ENCODE data around the gene DIO2.

DIO2 gene

DNA sequence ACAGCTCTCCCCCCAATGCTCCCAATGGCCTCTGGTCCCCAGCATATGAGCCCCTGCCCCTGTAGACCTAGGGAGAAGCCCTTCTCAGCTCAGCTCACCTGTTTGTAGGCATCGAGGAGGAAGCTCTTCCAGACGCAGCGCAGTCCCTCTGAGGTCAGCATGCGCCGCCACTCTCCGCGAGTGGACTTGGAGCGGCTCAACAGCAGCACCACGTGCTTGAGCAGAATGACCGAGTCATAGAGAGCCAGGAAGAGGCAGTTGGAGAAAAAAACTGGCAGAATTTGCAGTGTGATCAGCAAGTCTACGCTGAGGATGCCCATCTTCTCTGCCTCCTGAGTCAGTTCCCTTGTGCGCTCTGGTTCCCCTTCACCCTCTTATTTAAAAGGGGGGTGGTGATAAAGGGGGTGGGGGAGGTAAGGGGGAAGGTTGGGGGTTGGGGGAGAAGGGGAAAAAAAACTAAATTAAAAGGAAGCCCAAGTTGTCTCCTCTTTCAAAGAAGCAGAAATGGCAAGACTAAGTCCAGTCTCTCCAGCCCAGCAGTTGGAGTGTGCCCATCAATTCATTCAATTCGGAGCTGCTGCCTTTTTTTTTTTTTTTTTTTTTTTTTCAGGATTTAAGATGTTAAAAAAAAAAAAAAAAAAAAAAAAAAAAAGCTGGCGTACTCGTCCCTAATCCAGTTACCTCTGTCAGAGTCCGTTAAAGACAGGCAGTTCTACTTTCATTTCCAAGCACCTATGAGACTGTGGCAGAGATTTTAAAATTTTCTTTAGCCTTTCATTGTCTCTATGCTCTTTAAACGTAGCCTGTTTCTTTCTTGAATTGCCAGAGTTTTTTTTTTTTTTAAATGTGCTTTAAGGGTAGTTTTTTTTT lies at the start of gene DIO2:
DIO2 (minus strand) TSS at position 352 of the 870 bp plus-strand sequence; CDS start at position 320, 32 bp downstream.
- Mint-ChIP-seq H3K36me3 (no peaks in the 10 kb centered on the region), H3K4me3 (no peak within 1 kb of the TSS), H3K4me1 (no peaks in the 10 kb centered on the region), H3K27me3 (no peaks in the 10 kb centered on the region), H3K9me3 (peaks cover 6% of the 10 kb centered on the region), H3K27ac (no peak within 1 kb of the TSS)
- no peak for DNase-seq (ENCODE audit: low spot score in 2 of 2)
- ATAC-seq (ENCODE audit: low read depth): no peak

DNA sequence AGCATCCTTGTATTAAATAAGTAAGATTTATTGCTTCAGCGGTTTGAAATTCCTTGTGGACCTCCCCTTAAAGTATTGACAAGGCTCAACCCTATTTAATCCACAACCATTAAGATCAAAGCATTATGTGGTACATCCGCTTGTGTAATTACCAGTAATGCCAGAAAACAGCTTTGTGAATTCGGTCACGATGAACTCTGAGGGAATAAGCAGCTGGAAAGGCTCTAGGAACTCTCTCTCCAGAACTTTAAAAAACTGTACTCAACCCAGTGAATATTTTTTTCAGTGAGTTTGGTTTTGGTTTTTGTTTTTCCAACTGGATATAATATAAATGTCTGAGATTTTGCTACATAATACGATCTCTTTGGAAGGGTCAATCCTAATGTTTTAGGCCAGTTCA lies 49.3 kb upstream of the DIO2 start:
- Mint-ChIP-seq H3K9me3 (peaks cover 4% of the 10 kb centered on the region), H3K27ac (no peak overlapping the region), H3K4me1 (no peaks in the 10 kb centered on the region), H3K36me3 (no peaks in the 10 kb centered on the region), H3K4me3 (no peak overlapping the region), H3K27me3 (no peaks in the 10 kb centered on the region)
- ATAC-seq (ENCODE audit: low read depth) (no peak), DNase-seq (ENCODE audit: low spot score in 2 of 2) (no peak)

DNA sequence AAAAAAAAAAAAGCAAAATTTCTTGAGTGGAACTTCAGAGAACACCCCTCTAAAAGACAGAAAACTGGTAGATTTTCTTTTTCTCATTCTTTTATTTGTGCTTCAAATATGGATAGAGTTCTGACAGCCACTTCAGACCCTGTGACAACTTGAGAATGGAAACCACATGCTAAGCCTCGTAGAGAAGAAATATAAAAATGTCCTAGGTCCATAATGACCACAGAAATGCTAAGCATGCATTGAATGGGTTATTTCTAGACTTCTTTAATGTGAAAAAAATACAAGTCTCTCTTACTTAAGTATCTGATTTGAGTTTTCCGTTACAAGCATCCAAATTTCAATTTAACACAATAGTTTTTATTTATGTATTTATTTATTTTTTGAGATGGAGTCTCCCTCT lies 28.3 kb upstream of the DIO2 start:
- Mint-ChIP-seq H3K27ac (no peak overlapping the region), H3K27me3 (no peaks in the 10 kb centered on the region), H3K9me3 (peaks cover 16% of the 10 kb centered on the region), H3K4me1 (no peaks in the 10 kb centered on the region), H3K4me3 (no peak overlapping the region), H3K36me3 (no peaks in the 10 kb centered on the region)
- DNase-seq (ENCODE audit: low spot score in 2 of 2): no peak
- ATAC-seq (ENCODE audit: low read depth): no peak

DNA sequence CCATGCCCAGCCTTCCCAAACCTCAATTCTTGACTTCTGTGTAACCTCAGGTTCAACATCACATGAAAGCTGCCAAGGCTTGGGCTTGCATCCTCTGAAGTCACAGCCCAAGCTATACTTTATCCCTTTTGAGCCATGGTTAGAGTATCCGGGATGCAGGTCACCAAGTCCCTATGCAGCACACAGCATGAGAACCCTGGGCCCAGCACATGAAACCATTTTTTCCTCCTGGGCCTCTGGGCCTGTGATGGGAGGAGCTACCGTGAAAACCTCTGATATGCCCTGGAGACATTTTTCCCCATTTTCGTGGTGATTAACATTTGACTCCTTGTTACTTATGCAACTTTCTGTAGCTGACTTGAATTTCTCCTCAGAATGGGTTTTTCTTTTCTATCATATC lies 25.8 kb upstream of the DIO2 start:
- Mint-ChIP-seq H3K27me3 (no peaks in the 10 kb centered on the region), H3K9me3 (peaks cover 15% of the 10 kb centered on the region), H3K36me3 (no peaks in the 10 kb centered on the region), H3K4me3 (no peak overlapping the region), H3K4me1 (no peaks in the 10 kb centered on the region), H3K27ac (no peak overlapping the region)
- ATAC-seq (ENCODE audit: low read depth) (no peak), DNase-seq (ENCODE audit: low spot score in 2 of 2) (no peak)

DNA sequence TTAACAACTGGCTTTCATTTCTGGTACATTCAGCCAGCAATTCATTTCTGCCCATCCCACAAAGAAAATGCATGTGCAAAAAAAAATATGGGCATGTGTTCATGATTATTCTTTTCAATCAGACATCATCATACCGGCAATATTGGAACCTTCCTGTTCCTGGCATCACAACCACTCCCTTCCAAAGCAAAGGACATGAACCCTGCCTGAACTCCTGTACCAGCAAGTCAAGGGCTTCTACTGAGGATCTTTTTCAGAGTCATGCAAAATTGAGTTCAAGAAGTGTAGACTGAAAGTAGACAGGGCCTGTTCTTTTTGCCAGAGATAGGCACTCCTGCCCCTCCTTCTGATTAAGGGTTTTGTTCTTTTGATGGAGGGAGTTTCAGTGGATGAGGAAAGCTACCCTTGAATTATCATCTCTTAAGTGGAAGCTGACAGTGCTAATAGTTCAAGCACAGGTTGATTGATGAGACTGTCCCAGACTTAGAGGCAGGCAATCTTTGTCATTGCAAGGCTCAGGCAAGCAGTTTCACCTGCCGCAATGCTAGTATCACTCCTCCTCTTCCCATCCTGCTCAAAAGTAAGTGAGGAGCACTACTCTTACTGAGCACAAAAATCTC lies 22.3 kb upstream of the DIO2 start:
- Mint-ChIP-seq H3K36me3 (no peaks in the 10 kb centered on the region), H3K9me3 (peaks cover 21% of the 10 kb centered on the region), H3K27me3 (no peaks in the 10 kb centered on the region), H3K4me1 (no peaks in the 10 kb centered on the region), H3K27ac (no peak overlapping the region), H3K4me3 (no peak overlapping the region)
- DNase-seq (ENCODE audit: low spot score in 2 of 2) (no peak), ATAC-seq (ENCODE audit: low read depth) (no peak)

DNA sequence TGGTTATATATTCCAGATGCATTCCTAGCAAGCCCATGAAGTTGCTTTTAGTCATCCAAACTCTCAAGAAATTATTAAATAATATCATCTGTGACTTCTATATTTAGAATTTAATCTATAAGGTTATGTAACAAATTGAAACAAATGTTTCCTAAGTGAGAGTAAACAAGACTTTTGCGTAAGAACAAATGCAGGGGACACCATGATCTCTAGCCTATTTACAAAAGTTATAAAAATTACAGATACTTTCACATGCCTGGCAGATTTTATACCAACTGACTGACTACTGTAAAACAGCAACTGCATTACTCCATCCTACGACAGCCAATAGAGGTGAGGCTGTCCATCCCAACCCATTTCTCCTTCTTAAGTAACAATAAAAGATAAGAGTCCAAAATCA lies 20.4 kb upstream of the DIO2 start:
- Mint-ChIP-seq H3K36me3 (no peaks in the 10 kb centered on the region), H3K9me3 (peaks cover 13% of the 10 kb centered on the region), H3K27me3 (no peaks in the 10 kb centered on the region), H3K4me3 (no peak overlapping the region), H3K4me1 (no peaks in the 10 kb centered on the region), H3K27ac (no peak overlapping the region)
- no peak for DNase-seq (ENCODE audit: low spot score in 2 of 2)
- no peak for ATAC-seq (ENCODE audit: low read depth)

DNA sequence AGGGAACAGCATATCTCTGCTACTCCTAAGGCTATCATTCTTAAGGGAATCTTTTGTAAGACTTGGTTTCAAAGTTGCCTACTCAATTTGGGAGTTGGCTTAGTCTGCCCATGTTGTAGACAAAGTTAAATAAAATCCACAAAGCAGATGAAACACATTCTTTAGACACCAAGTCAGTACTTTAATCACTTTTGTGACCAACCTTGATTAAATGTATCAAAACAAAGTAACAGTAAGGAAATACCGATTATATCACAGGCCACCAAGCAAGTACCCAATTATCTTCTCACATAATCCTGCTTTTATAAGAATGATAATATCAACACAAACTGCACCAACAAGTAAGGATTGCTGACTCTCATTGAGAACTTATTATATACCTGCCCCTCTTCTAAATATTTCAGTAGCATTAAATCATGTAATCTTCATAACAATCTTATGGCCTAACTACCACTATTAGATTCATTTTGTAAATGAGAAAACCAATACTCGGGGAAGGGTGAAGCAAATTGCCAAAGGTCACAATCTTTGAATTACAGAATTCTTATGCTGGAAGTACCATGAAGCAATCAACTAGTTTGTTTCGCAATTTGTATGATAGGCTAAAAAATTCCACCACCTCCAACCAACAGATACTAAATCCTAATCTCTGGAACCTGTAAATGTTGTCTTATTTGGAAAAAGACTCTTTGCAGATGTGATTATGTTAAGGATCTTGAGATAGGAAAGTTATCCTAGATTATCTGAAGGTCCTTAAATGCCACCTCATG lies 12.6 kb upstream of the DIO2 start:
- no peaks in the 10 kb centered on the region for H3K36me3 Mint-ChIP-seq
- no peak overlapping the region for H3K4me3 Mint-ChIP-seq
- DNase-seq (ENCODE audit: low spot score in 2 of 2): no peak
- no peaks in the 10 kb centered on the region for H3K27me3 Mint-ChIP-seq
- peaks cover 6% of the 10 kb centered on the region for H3K9me3 Mint-ChIP-seq
- no peaks in the 10 kb centered on the region for H3K4me1 Mint-ChIP-seq
- H3K27ac Mint-ChIP-seq: no peak overlapping the region
- ATAC-seq (ENCODE audit: low read depth): no peak

DNA sequence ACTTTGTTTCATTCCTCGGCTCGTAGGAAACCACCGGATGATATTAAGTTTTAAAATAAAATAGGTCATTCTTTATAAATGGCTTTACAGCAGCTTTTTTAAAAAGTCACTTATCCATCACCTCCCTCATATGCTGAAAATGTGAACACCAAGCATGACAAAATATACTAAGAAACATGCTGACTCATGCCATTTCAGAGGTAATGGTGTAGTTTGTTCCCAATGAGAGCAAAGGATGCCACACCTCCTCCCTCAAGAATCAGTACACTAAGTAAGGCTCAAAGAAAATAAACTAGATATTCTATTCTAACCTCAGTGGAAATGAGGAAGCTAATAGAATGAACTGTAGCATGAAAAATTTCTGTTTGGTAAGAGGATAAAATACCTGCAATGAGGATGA lies 5.5 kb upstream of the DIO2 start:
- Mint-ChIP-seq H3K4me1 (no peaks in the 10 kb centered on the region), H3K27me3 (no peaks in the 10 kb centered on the region), H3K9me3 (peaks cover 4% of the 10 kb centered on the region), H3K4me3 (no peak overlapping the region), H3K27ac (no peak overlapping the region), H3K36me3 (no peaks in the 10 kb centered on the region)
- ATAC-seq (ENCODE audit: low read depth) (no peak), DNase-seq (ENCODE audit: low spot score in 2 of 2) (no peak)

DNA sequence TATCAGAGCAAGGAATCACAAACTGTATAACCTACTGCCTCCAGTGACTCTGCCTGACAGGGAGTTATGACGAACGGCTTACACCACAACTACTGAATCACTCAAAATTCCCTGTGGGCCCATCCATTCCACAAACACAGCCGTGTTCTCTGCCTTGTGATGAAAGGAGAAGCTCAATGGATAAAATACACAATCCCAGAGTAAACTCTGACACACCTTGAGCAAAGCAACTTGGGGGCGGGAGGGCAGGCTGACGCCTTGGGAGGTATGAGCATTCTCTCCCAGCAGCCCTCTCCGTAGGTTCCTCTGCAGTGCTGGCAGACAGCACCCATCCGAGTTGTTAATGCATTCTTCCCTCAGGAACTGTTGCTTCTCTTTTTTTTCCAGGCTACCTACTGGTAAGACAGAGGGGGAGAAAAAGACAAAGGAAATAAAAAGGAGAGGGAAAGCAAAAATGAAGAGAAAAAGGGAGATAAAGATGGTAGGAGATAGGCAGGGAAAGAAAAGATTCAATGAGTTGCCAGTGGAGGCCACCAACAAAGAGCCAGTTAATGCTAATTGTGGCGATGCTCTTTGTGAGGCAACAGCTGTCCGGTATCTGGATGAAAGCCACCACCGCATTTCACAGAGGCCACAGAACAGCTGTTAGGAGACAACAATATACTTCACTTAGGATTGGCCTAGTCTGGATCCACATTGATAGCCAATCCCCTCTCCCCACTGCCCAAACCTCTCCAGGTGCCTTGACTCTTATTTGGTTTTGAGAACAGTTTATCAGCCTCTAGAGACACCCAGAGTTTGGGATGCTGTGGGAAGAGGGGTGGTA lies 4.7 kb upstream of the DIO2 start:
- no peaks in the 10 kb centered on the region for H3K27me3 Mint-ChIP-seq
- no peak overlapping the region for H3K4me3 Mint-ChIP-seq
- H3K36me3 Mint-ChIP-seq: no peaks in the 10 kb centered on the region
- H3K9me3 Mint-ChIP-seq: peaks cover 4% of the 10 kb centered on the region
- H3K4me1 Mint-ChIP-seq: no peaks in the 10 kb centered on the region
- ATAC-seq (ENCODE audit: low read depth) (no peak), DNase-seq (ENCODE audit: low spot score in 2 of 2) (no peak)
- no peak overlapping the region for H3K27ac Mint-ChIP-seq

DNA sequence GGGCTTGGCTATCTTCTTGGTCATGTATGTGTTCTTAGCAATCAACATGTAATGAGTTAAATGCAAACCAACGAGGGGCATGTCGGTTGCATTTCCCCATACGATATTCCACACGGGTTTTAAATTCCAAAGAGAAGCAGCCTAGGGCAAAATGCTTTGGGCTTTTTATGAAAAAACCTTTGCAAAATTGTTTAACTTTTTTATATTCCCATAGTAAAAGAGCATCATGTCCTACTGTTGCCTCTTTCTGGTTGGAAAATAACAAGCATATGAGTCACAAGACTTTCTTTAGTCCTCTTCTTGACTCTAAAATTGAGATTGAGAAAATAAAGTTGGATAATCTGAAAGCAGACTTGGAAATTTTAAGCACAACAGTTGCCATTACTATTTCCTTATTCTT lies 3.8 kb upstream of the DIO2 start:
- no peaks in the 10 kb centered on the region for H3K27me3 Mint-ChIP-seq
- DNase-seq (ENCODE audit: low spot score in 2 of 2) (no peak), ATAC-seq (ENCODE audit: low read depth) (no peak)
- H3K36me3 Mint-ChIP-seq: no peaks in the 10 kb centered on the region
- no peak overlapping the region for H3K27ac Mint-ChIP-seq
- no peaks in the 10 kb centered on the region for H3K4me1 Mint-ChIP-seq
- peaks cover 4% of the 10 kb centered on the region for H3K9me3 Mint-ChIP-seq
- H3K4me3 Mint-ChIP-seq: no peak overlapping the region

DNA sequence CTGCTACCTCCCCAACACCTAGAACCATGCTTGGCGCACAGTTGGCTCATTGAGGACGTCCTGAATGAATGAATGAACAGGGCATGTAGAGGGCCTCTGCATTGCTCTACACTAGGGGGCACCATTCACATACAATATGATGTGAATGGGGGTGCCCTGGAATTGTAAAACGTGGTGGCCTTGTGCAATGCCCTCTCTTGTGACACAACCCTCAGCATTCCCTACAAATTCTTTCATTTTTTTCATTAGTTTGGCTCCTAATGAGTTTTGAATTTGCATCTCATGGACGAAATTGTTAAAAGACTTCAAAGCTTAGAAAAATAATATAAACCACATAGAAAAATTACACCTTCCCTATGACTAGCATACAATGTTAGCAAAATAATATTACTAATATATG lies 2.3 kb upstream of the DIO2 start:
- H3K27me3 Mint-ChIP-seq: no peaks in the 10 kb centered on the region
- no peak overlapping the region for H3K27ac Mint-ChIP-seq
- no peaks in the 10 kb centered on the region for H3K4me1 Mint-ChIP-seq
- ATAC-seq (ENCODE audit: low read depth): no peak
- no peak overlapping the region for H3K4me3 Mint-ChIP-seq
- no peak for DNase-seq (ENCODE audit: low spot score in 2 of 2)
- no peaks in the 10 kb centered on the region for H3K36me3 Mint-ChIP-seq
- peaks cover 2% of the 10 kb centered on the region for H3K9me3 Mint-ChIP-seq

DNA sequence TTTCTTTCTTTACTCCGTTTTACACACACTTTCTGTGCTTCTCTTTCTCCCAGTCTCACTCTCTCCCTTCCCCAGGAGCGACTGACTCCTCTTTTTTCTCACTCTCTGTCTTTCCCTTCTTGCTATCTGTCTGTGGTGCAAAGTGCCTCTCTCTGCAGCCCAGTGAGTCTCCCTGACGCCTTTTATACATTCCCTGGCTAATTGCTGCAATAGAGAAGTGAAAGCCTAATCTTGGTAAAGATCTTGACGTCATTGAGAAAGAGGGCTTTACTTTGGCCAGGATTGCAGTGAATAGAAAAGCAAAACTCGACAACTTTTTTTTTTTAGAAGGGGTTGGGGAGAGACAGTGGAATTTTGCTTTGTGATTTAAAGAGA lies 706 bp upstream of the DIO2 start:
- DNase-seq (ENCODE audit: low spot score in 2 of 2) (no peak), ATAC-seq (ENCODE audit: low read depth) (no peak)
- Mint-ChIP-seq H3K4me3 (no peak overlapping the region), H3K36me3 (no peaks in the 10 kb centered on the region), H3K4me1 (no peaks in the 10 kb centered on the region), H3K27me3 (no peaks in the 10 kb centered on the region), H3K27ac (no peak overlapping the region), H3K9me3 (peaks cover 3% of the 10 kb centered on the region)

DNA sequence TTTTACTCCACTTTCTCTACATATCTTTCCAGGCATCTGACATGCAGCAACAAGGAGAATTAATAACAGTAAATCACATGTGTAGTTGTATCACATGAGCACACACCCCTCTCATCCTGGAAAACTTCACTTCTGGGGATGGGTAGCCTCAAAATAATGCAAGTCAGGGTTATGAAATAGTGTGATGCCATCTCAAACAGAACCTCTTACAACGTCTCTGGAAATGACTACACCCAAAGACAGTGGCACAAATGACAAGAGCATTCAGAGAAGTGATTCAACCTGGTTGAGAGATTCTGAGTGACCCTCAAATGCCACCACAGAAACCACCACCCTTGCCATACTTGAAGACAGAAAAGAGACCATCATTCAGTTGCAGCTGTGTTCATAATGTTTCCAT lies 2.8 kb downstream of the DIO2 start:
- H3K9me3 Mint-ChIP-seq: peaks cover 6% of the 10 kb centered on the region
- no peak overlapping the region for H3K27ac Mint-ChIP-seq
- no peaks in the 10 kb centered on the region for H3K27me3 Mint-ChIP-seq
- no peak for DNase-seq (ENCODE audit: low spot score in 2 of 2)
- H3K4me3 Mint-ChIP-seq: no peak overlapping the region
- H3K4me1 Mint-ChIP-seq: no peaks in the 10 kb centered on the region
- no peaks in the 10 kb centered on the region for H3K36me3 Mint-ChIP-seq
- ATAC-seq (ENCODE audit: low read depth): no peak

Data from memory B cell (primary cell).